H9 (cell line): ENCODE data around the gene FEZ2. TPM values are rescaled to one million over a fixed set of nuclear protein-coding genes. Genes with fewer than 3 reads are reported as not detected.

Source experiments
- DNase-seq: peaks from one replicate; pipeline ENCODE4 v3.0.0-alpha.2; 2017
- H2AFZ ChIP-seq: one replicate; pipeline ENCODE4 v1.6.1; 2013; ENCODE audit warnings: mild to moderate bottlenecking, low read length, control low read depth, moderate library complexity
- H2AK5ac ChIP-seq: 2 replicates; pipeline ENCODE4 v1.6.1; 2013; ENCODE audit warnings: low read length, control low read depth, mixed read lengths; ENCODE audit not compliant: insufficient read length
- H2BK120ac ChIP-seq: one replicate; pipeline ENCODE4 v1.6.1; 2013; ENCODE audit warnings: low read depth, mild to moderate bottlenecking, low read length, control low read depth, inconsistent platforms; ENCODE audit not compliant: poor library complexity, severe bottlenecking
- H2BK12ac ChIP-seq: 2 replicates; pipeline ENCODE4 v1.6.1; 2013; ENCODE audit warnings: low read length, control low read depth, mixed read lengths, low read depth; ENCODE audit not compliant: insufficient read length
- H2BK15ac ChIP-seq: 2 replicates; pipeline ENCODE4 v1.6.1; 2013; ENCODE audit warnings: low read depth, low read length, control low read depth
- H2BK20ac ChIP-seq: one replicate; pipeline ENCODE4 v1.6.1; 2013; ENCODE audit warnings: low read depth, mild to moderate bottlenecking, low read length, control low read depth, inconsistent platforms; ENCODE audit not compliant: poor library complexity, severe bottlenecking
- H2BK5ac ChIP-seq: 2 replicates; pipeline ENCODE4 v1.6.1; 2013; ENCODE audit warnings: low read length, control low read depth, mixed read lengths; ENCODE audit not compliant: insufficient read length
- H3K14ac ChIP-seq: 2 replicates; pipeline ENCODE4 v1.6.1; 2013; ENCODE audit warnings: low read length, control low read depth; ENCODE audit not compliant: insufficient read depth
- H3K18ac ChIP-seq: 2 replicates; pipeline ENCODE4 v1.6.1; 2013; ENCODE audit warnings: low read depth, mild to moderate bottlenecking, mixed read lengths, low read length, control low read depth; ENCODE audit not compliant: insufficient read length
- H3K23ac ChIP-seq: 2 replicates; pipeline ENCODE4 v1.6.1; 2013; ENCODE audit warnings: low read length, control low read depth, mixed read lengths, low read depth; ENCODE audit not compliant: insufficient read length
- H3K23me2 ChIP-seq: 2 replicates; pipeline ENCODE4 v1.6.1; 2013; ENCODE audit warnings: low read depth, mild to moderate bottlenecking, mixed read lengths, low read length, control low read depth; ENCODE audit not compliant: insufficient read length, poor library complexity, severe bottlenecking
- H3K27ac ChIP-seq: 2 replicates; pipeline ENCODE4 v1.5.1; 2013; ENCODE audit warnings: low read length, control low read depth, mixed read lengths, low read depth; ENCODE audit not compliant: insufficient read length
- H3K27me3 ChIP-seq: 2 replicates; pipeline ENCODE4 v1.6.1; 2013; ENCODE audit warnings: low read length, control low read depth, inconsistent platforms; ENCODE audit not compliant: insufficient read depth
- H3K4ac ChIP-seq: 2 replicates; pipeline ENCODE4 v1.6.1; 2013; ENCODE audit warnings: low read depth, mild to moderate bottlenecking, control low read depth, inconsistent platforms, low read length, moderate library complexity
- H3K4me1 ChIP-seq: 2 replicates; pipeline ENCODE4 v1.6.1; 2013; ENCODE audit warnings: low read length, control low read depth, inconsistent platforms; ENCODE audit not compliant: insufficient read depth
- H3K4me2 ChIP-seq: 2 replicates; pipeline ENCODE4 v1.6.1; 2013; ENCODE audit warnings: low read length, control low read depth, mixed read lengths; ENCODE audit not compliant: insufficient read length, insufficient read depth
- H3K56ac ChIP-seq: 2 replicates; pipeline ENCODE4 v1.6.1; 2013; ENCODE audit warnings: low read depth, mild to moderate bottlenecking, mixed read lengths, low read length, control low read depth; ENCODE audit not compliant: insufficient read length
- H3K79me1 ChIP-seq: 2 replicates; pipeline ENCODE4 v1.6.1; 2013; ENCODE audit warnings: low read depth, mild to moderate bottlenecking, moderate library complexity, low read length, control low read depth, inconsistent platforms; ENCODE audit not compliant: insufficient read depth, poor library complexity, severe bottlenecking
- H3K79me2 ChIP-seq: 2 replicates; pipeline ENCODE4 v1.6.1; 2013; ENCODE audit warnings: low read length, control low read depth, inconsistent platforms; ENCODE audit not compliant: insufficient read depth
- H3K9ac ChIP-seq: 2 replicates; pipeline ENCODE4 v1.6.1; 2013; ENCODE audit warnings: low read length, control low read depth, mixed read lengths; ENCODE audit not compliant: insufficient read length; ENCODE audit errors: extremely low read depth
- H3K9me3 ChIP-seq: one replicate; pipeline ENCODE4 v1.6.1; 2013; ENCODE audit warnings: low read depth, low read length, inconsistent platforms; ENCODE audit not compliant: control insufficient read depth
- H3T11ph ChIP-seq: one replicate; pipeline ENCODE4 v1.6.1; 2013; ENCODE audit warnings: mild to moderate bottlenecking, low read length, control low read depth, inconsistent platforms
- H4K20me1 ChIP-seq: one replicate; pipeline ENCODE4 v1.6.1; 2013; ENCODE audit not compliant: control insufficient read depth, insufficient read length, insufficient read depth
- H4K5ac ChIP-seq: 2 replicates; pipeline ENCODE4 v1.6.1; 2013; ENCODE audit warnings: low read depth, mild to moderate bottlenecking, mixed read lengths, low read length, control low read depth; ENCODE audit not compliant: insufficient read length
- H4K8ac ChIP-seq: replicated peaks from 2 replicates; pipeline ENCODE4 v1.6.1; 2013; ENCODE audit warnings: low read length, control low read depth, mixed read lengths, low read depth; ENCODE audit not compliant: insufficient read length
- H4K91ac ChIP-seq: 2 replicates; pipeline ENCODE4 v1.6.1; 2013; ENCODE audit warnings: low read depth, mild to moderate bottlenecking, moderate library complexity, mixed read lengths, low read length, control low read depth; ENCODE audit not compliant: insufficient read length
- H3K27ac Mint-ChIP-seq, 3 experiments: 2 replicates in 2 of 3; 3 replicates in 1 of 3; pipeline ENCODE4 v1.8.0; 2020 to 2021; ENCODE audit warnings: mixed read lengths in 3 of 3, mild to moderate bottlenecking in 1 of 3, moderate library complexity in 1 of 3
- H3K27me3 Mint-ChIP-seq: 2 replicates; pipeline ENCODE4 v1.8.0; 2021; ENCODE audit warnings: low read depth, mild to moderate bottlenecking, moderate library complexity, mixed read lengths
- H3K36me3 Mint-ChIP-seq, 3 experiments: 2 replicates in 2 of 3; 3 replicates in 1 of 3; pipeline ENCODE4 v1.8.0; 2020 to 2021; ENCODE audit warnings: low read depth in 3 of 3, mixed read lengths in 3 of 3; ENCODE audit not compliant: insufficient read depth in 1 of 3
- H3K4me1 Mint-ChIP-seq, 2 experiments: 2 replicates each; pipeline ENCODE4 v1.8.0; 2020; ENCODE audit warnings: mixed read lengths in 2 of 2
- H3K4me3 Mint-ChIP-seq, 2 experiments: 2 replicates in 1 of 2; 3 replicates in 1 of 2; pipeline ENCODE4 v1.8.0; 2020 to 2021; ENCODE audit warnings: mild to moderate bottlenecking in 2 of 2, mixed read lengths in 2 of 2, moderate library complexity in 1 of 2
- H3K9me3 Mint-ChIP-seq, 2 experiments: 2 replicates in 1 of 2; 3 replicates in 1 of 2; pipeline ENCODE4 v1.8.0; 2020; ENCODE audit warnings: mild to moderate bottlenecking in 2 of 2, mixed read lengths in 2 of 2, moderate library complexity in 1 of 2
- WGBS: extraction: QIAGEN DNeasy Blood & Tissue Kit; methylation state at CpG from one replicate; pipeline ENCODE4 v1.1.7; 2013; ENCODE audit warnings: missing lambda C conversion rate, low lambda C conversion rate, mixed read lengths; ENCODE audit not compliant: insufficient read length; ENCODE audit errors: extremely low coverage; 5-methylcytosine and 5-hydroxymethylcytosine counted together
- total RNA-seq: library from RNA; stranded (reverse); gene quantifications from 2 replicates; pipeline ENCODE4 v1.2.1, GENCODE V29; 2021
- TF ChIP-seq, protein P1 (sequence below): fragments of 200-600 bp; sonication (generic); conservative IDR thresholded peaks from 3 replicates; pipeline ENCODE4 v1.8.0; 2021; ENCODE audit warnings: antibody characterized with exemption, mild to moderate bottlenecking

Gene FEZ2
- total RNA-seq, 1 experiment from 2014 or later, result 27.7 TPM

DNA sequence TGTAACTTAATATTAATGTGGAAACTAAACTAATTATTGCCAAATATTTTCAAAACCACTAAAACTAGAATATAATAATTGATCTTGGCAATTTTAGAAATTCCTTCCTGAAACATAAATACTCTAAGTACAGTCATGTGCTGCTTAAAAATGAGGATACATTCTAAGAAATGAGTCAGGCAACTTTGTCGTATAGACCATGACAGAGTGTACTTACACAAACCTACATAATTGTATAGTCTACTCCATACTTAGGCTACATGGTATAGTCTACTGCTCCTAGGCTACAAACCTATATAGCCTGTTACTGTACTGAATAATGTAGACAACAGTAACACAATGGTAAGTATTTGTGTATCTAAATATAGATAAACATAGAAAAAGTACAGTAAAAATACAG, 27.6 kb downstream of the FEZ2 start:
- no CpG with 5 or more reads among the region's 1 CpG for WGBS

More for the DNA sequence above, 27.6 kb downstream of the FEZ2 start:
- Histone ChIP-seq H2BK120ac (no peak overlapping the region), H4K91ac (no peak overlapping the region), H2BK5ac (no peak overlapping the region), H3K27ac (no peak overlapping the region), H3K23me2 (no peaks in the 10 kb centered on the region), H3K79me1 (no peaks in the 10 kb centered on the region), H3K9ac (no peak overlapping the region), H3K79me2 (no peaks in the 10 kb centered on the region), H2BK12ac (no peak overlapping the region), H3K4me1 (peaks cover 2% of the 10 kb centered on the region; the same call in 1 of the 2 replicates), H2BK15ac (no peak overlapping the region), H3K4me2 (no peak overlapping the region), H3K27me3 (no peaks in the 10 kb centered on the region), H3K18ac (no peak overlapping the region), H3K14ac (no peak overlapping the region), H3K56ac (no peak overlapping the region), H2AFZ (no peak overlapping the region), H2AK5ac (no peak overlapping the region), H3T11ph (no peak overlapping the region), H4K20me1 (no peaks in the 10 kb centered on the region), H4K5ac (no peak overlapping the region), H4K8ac (no peak overlapping the region), H3K4ac (no peak overlapping the region), H3K23ac (no peak overlapping the region), H3K9me3 (no peaks in the 10 kb centered on the region), H2BK20ac (no peak overlapping the region)
- Mint-ChIP-seq H3K9me3 (no peaks in the 10 kb centered on the region), H3K4me1 (peaks cover 14 to 19% of the 10 kb centered on the region in 2 experiments), H3K36me3 (peaks cover 4 to 29% (median 16%) of the 10 kb centered on the region in 3 experiments; a peak in 5 of 7 replicates), H3K27ac (no peak overlapping the region), H3K27me3 (no peaks in the 10 kb centered on the region), H3K4me3 (no peak overlapping the region)
- DNase-seq, result no peak
- TF ChIP-seq, protein P1, sequence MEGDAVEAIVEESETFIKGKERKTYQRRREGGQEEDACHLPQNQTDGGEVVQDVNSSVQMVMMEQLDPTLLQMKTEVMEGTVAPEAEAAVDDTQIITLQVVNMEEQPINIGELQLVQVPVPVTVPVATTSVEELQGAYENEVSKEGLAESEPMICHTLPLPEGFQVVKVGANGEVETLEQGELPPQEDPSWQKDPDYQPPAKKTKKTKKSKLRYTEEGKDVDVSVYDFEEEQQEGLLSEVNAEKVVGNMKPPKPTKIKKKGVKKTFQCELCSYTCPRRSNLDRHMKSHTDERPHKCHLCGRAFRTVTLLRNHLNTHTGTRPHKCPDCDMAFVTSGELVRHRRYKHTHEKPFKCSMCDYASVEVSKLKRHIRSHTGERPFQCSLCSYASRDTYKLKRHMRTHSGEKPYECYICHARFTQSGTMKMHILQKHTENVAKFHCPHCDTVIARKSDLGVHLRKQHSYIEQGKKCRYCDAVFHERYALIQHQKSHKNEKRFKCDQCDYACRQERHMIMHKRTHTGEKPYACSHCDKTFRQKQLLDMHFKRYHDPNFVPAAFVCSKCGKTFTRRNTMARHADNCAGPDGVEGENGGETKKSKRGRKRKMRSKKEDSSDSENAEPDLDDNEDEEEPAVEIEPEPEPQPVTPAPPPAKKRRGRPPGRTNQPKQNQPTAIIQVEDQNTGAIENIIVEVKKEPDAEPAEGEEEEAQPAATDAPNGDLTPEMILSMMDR, result no peak
